Thyroid gland (tissue), 4 donors: Measurements from ENCODE around the gene NDUFA12.

Experiments used
- POLR2A ChIP-seq, 2 donors: fragments of 450-650 bp; IDR thresholded peaks; one replicate each; pipeline ENCODE4 v1.6.1; 2017; ENCODE audit warnings: antibody characterized with exemption in 2 of 2, mild to moderate bottlenecking in 2 of 2, moderate library complexity in 1 of 2
- TF ChIP-seq, protein P1 (sequence below), 6 experiments: fragments of 200-600 bp in 3 of 6; fragments of 450-650 bp in 3 of 6; sonication (generic) in 3 of 6; IDR thresholded peaks; one replicate each; pipeline ENCODE4 v1.5.1; 2016 to 2019; ENCODE audit warnings: antibody characterized with exemption in 6 of 6, mild to moderate bottlenecking in 2 of 6, inconsistent platforms in 1 of 6, moderate library complexity in 1 of 6

DNA sequence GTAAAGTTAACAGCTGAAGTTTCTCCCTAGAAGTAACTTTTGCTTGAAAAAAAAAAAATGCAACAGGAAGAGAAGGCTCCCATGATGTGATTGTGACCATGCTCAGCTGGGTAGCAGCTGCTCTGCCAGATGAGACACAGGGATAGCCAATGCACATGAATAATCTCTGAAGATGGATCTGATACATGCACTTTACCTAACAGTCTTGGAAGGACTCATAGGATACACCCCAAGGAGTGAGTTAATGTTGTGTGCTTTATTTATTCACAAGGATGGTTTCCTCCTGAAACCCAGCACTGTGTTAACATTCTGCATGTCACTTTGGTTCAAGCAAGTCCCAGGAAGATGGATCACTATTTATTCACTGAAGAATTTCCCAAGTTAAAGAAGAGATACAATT is 46.5 kb downstream of the NDUFA12 start:
- no peak for TF ChIP-seq POLR2A (IDR thresholded peaks at IDR 0.05)
- TF ChIP-seq, protein P1, sequence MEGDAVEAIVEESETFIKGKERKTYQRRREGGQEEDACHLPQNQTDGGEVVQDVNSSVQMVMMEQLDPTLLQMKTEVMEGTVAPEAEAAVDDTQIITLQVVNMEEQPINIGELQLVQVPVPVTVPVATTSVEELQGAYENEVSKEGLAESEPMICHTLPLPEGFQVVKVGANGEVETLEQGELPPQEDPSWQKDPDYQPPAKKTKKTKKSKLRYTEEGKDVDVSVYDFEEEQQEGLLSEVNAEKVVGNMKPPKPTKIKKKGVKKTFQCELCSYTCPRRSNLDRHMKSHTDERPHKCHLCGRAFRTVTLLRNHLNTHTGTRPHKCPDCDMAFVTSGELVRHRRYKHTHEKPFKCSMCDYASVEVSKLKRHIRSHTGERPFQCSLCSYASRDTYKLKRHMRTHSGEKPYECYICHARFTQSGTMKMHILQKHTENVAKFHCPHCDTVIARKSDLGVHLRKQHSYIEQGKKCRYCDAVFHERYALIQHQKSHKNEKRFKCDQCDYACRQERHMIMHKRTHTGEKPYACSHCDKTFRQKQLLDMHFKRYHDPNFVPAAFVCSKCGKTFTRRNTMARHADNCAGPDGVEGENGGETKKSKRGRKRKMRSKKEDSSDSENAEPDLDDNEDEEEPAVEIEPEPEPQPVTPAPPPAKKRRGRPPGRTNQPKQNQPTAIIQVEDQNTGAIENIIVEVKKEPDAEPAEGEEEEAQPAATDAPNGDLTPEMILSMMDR (IDR thresholded peaks at IDR 0.05) = no peak
